HG03135 (cell line): Measurements from ENCODE around the gene SSC5D.
"Not testable (repeated sequence)": the region's sequence is repeated elsewhere in the genome, so short reads cannot be mapped to it uniquely, and the experiment has no call there.

Experiments used
- ATAC-seq: cut with Tn5 transposase; IDR thresholded peaks from one replicate; pipeline ENCODE4 v1.9.1; 2021; ENCODE audit warnings: mild to moderate bottlenecking, moderate library complexity; ENCODE audit not compliant: unreplicated experiment

Gene SSC5D

GRCh38 chr19:55486043-55486970 is 1.9 kb upstream of the SSC5D start:
- ATAC-seq: no peak

GRCh38 chr19:55486971-55487923 is 989 bp upstream of the SSC5D start:
- no peak for ATAC-seq

GRCh38 chr19:55488986-55489710 is 912 bp downstream of the SSC5D start:
- ATAC-seq: no peak

- no peak for ATAC-seq
These were observed 1.7 kb downstream of the SSC5D start for GRCh38 chr19:55489711-55490477.

DNA sequence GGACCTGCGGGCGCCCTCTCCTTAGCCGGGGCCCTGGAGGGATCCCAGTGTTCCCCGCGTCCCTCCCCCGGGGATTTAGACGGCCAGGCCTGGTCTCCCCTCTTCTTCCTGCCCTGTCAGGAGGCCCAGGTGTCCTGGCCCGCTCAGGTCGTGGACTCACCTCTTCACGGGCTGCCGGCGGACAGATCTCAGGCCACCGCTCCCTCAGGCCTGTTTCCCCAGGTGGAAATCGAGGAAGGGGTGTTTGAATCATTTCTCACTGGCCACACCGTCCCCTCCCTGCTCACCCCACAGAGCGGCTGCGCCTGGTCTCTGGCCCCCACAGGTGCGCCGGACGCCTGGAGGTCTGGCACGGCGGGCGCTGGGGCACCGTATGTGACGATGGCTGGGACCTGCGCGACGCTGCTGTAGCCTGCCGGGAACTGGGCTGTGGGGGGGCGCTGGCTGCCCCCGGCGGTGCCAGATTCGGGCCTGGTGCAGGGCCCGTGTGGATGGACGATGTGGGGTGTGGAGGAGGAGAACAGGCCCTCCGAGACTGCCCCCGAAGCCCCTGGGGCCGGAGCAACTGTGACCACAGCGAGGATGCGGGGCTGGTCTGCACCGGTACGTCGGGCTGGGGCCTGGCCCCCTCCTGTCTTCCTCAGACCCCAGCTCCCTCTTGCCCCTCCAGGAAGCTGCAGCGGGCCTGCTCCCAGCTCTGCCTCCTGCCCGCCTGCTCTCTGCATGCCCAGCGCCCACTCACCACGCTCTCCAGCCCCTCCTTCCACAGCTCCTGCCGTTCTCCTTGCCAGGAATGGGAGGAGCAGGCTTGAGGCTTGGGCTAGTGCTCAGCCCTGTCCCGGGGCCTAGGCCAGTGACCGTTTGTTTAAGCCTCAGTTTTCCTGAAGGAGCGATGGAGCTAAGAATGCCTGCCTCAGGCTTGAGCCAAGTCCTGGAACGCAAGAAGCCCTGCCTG is 2.5 kb downstream of the SSC5D start:
- no peak for ATAC-seq

- ATAC-seq: no peak
These were observed 3.5 kb downstream of the SSC5D start for GRCh38 chr19:55491546-55492360.

- no peak for ATAC-seq
These were observed 4.2 kb downstream of the SSC5D start for GRCh38 chr19:55492362-55492944.

- ATAC-seq: no peak
These were observed 4.9 kb downstream of the SSC5D start for GRCh38 chr19:55493052-55493644.

DNA sequence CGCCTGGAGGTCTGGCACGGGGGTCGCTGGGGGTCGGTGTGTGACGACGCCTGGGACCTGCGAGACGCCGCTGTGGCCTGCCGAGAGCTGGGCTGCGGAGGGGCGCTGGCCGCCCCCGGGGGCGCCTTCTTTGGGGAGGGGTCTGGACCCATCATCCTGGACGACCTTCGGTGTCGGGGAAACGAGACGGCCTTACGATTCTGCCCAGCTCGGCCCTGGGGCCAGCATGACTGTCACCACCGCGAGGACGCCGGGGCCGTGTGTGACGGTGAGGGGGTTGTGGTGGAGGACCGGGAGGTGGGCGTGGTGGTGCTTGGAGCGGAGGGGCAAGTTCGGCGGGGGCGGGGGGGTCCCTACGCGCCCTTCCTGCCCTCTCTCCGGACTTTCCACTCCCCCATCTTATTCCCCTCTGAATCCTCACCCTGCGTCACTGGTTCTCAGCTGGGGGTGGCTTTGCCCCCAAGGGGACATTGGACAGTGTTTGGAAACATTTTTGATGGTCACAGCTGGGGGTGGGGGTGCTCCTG is 5.5 kb downstream of the SSC5D start:
- no peak for ATAC-seq

GRCh38 chr19:55494172-55494761 is 6.0 kb downstream of the SSC5D start:
- no peak for ATAC-seq

- ATAC-seq: no peak
These were observed 7.6 kb downstream of the SSC5D start for GRCh38 chr19:55495646-55496349.

GRCh38 chr19:55496820-55497219 is 8.6 kb downstream of the SSC5D start:
- ATAC-seq: not testable (repeated sequence)

GRCh38 chr19:55497763-55498162 is 9.5 kb downstream of the SSC5D start:
- no peak for ATAC-seq

DNA sequence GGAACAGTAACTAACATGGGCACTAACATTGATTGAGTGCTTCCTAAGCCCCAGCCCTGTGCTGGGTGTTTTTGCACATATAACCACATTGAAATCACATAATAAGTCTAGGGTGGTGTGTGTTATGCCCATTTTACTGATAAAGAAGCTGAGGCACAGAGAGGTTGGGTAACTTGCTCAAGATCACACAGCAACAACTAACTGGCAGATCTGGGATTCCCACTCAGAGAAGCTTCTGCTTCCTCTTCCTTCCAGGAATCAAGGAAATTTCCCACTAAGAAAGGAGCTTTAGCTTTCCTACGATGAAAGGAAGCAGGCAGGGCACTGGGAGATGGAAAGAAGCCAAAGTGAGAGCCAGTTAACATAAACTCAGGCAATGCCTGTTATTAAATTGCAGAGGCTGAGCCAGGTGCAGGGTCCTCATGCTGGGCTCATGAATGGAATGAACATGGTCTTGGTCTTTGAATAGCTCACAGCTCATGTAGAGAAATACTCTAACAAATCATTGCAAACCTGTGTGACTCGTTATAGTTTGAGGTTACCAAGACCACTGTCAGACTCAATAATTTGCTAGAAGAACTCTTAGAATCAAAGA is 10.1 kb downstream of the SSC5D start:
- no peak for ATAC-seq

GRCh38 chr19:55500368-55500952 is 12.2 kb downstream of the SSC5D start:
- no peak for ATAC-seq
